VCaP (cell line): ENCODE results near the gene BTBD10.
"Not testable (repeated sequence)": the region's sequence is repeated elsewhere in the genome, so short reads cannot be mapped to it uniquely, and the experiment has no call there.

Experiments
- H3K27ac ChIP-seq: fragments of 450-650 bp; 2 replicates; pipeline ENCODE4 v1.5.1; 2017
- CTCF ChIP-seq: fragments of 450-650 bp; conservative IDR thresholded peaks from 2 replicates; pipeline ENCODE4 v1.5.1; 2017; ENCODE audit warnings: mild to moderate bottlenecking, moderate library complexity

The BTBD10 gene

GRCh38 chr11:13440100-13440855 lies 22.7 kb downstream of the BTBD10 start:
- no peak for TF ChIP-seq CTCF
- peak overlapping the region; percentile 59 for H3K27ac ChIP-seq

- no peak for TF ChIP-seq CTCF
- no peak overlapping the region for H3K27ac ChIP-seq
Measured at GRCh38 chr11:13438291-13438690, 24.7 kb downstream of the BTBD10 start.

GRCh38 chr11:13436836-13437235 lies 26.2 kb downstream of the BTBD10 start:
- not testable (repeated sequence) for H3K27ac ChIP-seq

- TF ChIP-seq CTCF, result no peak
- H3K27ac ChIP-seq, result no peak overlapping the region
Measured at GRCh38 chr11:13434247-13435205, 28.5 kb downstream of the BTBD10 start.

- no peak overlapping the region for H3K27ac ChIP-seq
- TF ChIP-seq CTCF, result no peak
Measured at GRCh38 chr11:13433437-13433836, 29.6 kb downstream of the BTBD10 start.

GRCh38 chr11:13429836-13430235 lies 33.2 kb downstream of the BTBD10 start:
- TF ChIP-seq CTCF, result no peak
- no peak overlapping the region for H3K27ac ChIP-seq

- TF ChIP-seq CTCF, result no peak
- no peak overlapping the region for H3K27ac ChIP-seq
Measured at GRCh38 chr11:13429288-13429687, 33.7 kb downstream of the BTBD10 start.
